Peyer's patch (tissue), 4 donors: Measurements from ENCODE around the gene ARMC3.

Experiments
- CTCF ChIP-seq, 6 experiments: fragments of 450-650 bp in 4 of 6; fragments of 200-600 bp in 2 of 6; sonication (generic) in 1 of 6; IDR thresholded peaks; one replicate each; pipeline ENCODE4 v1.5.1; 2017 to 2019; ENCODE audit warnings: antibody characterized with exemption in 6 of 6, mild to moderate bottlenecking in 3 of 6, moderate library complexity in 1 of 6
- POLR2A ChIP-seq, 2 donors: fragments of 450-650 bp; IDR thresholded peaks; one replicate each; pipeline ENCODE4 v1.5.1; 2017; ENCODE audit warnings: antibody characterized with exemption in 2 of 2, mild to moderate bottlenecking in 2 of 2, moderate library complexity in 2 of 2

- TF ChIP-seq CTCF (IDR thresholded peaks at IDR 0.05) (no peak), POLR2A (IDR thresholded peaks at IDR 0.05) (no peak)
Measured at GRCh38 chr10:23040002-23040401, 112.1 kb downstream of the ARMC3 start.
